Psoas muscle (tissue), 8 donors: ENCODE data around the gene GALNT9. TPM values are rescaled to one million over a fixed set of nuclear protein-coding genes. Genes with fewer than 3 reads are reported as not detected.
"Not testable (repeated sequence)": the region's sequence is repeated elsewhere in the genome, so short reads cannot be mapped to it uniquely, and the experiment has no call there.

ENCODE experiments used
- ATAC-seq, 4 donors: fragments of 200-7000 bp; cut with Tn5 transposase; one replicate each; pipeline ENCODE4 v1.9.1; 2020; ENCODE audit warnings: moderate library complexity in 3 of 4, mild to moderate bottlenecking in 2 of 4
- DNase-seq, 2 donors: peaks; one replicate each; pipeline ENCODE4 v3.0.0-alpha.2; 2020
- H3K27ac ChIP-seq: fragments of 200-600 bp; one replicate; pipeline ENCODE4 v1.8.0; 2022
- H3K27me3 ChIP-seq, 3 donors: fragments of 200-600 bp in 1 of 3; one replicate each; pipeline versions ENCODE4 v1.6.1 to v1.8.0; 2013 to 2022; ENCODE audit warnings: low read length in 2 of 3, mild to moderate bottlenecking in 2 of 3, moderate library complexity in 1 of 3; ENCODE audit not compliant: insufficient read depth in 3 of 3
- H3K36me3 ChIP-seq, 2 donors: fragments of 200-600 bp in 1 of 2; one replicate each; pipeline versions ENCODE4 v1.6.1 to v1.8.0; 2013 to 2022; ENCODE audit warnings: low read depth in 1 of 2, mild to moderate bottlenecking in 1 of 2, moderate library complexity in 1 of 2; ENCODE audit not compliant: insufficient read depth in 1 of 2
- H3K4me1 ChIP-seq: fragments of 200-600 bp; one replicate; pipeline ENCODE4 v1.8.0; 2022
- H3K4me3 ChIP-seq: fragments of 200-600 bp; one replicate; pipeline ENCODE4 v1.8.0; 2022; ENCODE audit warnings: mild to moderate bottlenecking
- H3K9me3 ChIP-seq: fragments of 200-600 bp; one replicate; pipeline ENCODE4 v1.8.0; 2022
- CTCF ChIP-seq: fragments of 200-600 bp; IDR thresholded peaks from one replicate; pipeline ENCODE4 v1.8.0; 2022; ENCODE audit warnings: antibody characterized with exemption
- WGBS, 3 donors: extraction: QIAGEN DNeasy Blood & Tissue Kit; methylation state at CpG; one replicate each; pipeline versions ENCODE4 v1.1.6 to v1.1.7; 2013; 5-methylcytosine and 5-hydroxymethylcytosine counted together
- intact Hi-C, 2 donors: fragments of 100-400 bp; cut with DNase I; formaldehyde crosslinking; loops; one replicate each; pipeline versions ENCODE4 v1.11.0 to v1.14.2; 2022
- polyA plus RNA-seq, 3 donors: library from polyadenylated mRNA; stranded (reverse); fragments of 200-250 nt; gene quantifications; one replicate each; pipeline ENCODE4 v1.2.3, GENCODE V29; 2013
- total RNA-seq, 4 donors: library from RNA; stranded (reverse); fragmentation: NEBNext Ultra II Directional in 2 of 4; extraction: Animal tissue kit (Norgen Biotek cat#: 25700) in 2 of 4; gene quantifications; one replicate each; pipeline versions ENCODE4 v1.2.1 to v1.2.4, GENCODE V29; 2021 to 2023
- donor health status: healthy with polysubstance abuse.
- donor health status: DM: no; HTN: no; CAD: no; lungs with moderate emphysema.
- donor health status: Bipolar disorder and iron deficiency.
- donor health status: healthy.
- donor health status: DM: yes; HTN: yes; CAD: no.
- donor health status: DM: no; HTN: no; CAD: no.
- donor health status: DM: no; HTN: no; CAD: no.
- donor health status: DM: yes; HTN: yes; CAD: no.

The GALNT9 gene
- total and polyA plus RNA-seq, 7 donors = 0.01 to 0.21 (median 0.08) TPM; not detected in 4

GRCh38 chr12:132269271-132269968 lies 60.0 kb downstream of the GALNT9 start:
- ATAC-seq (no peak), DNase-seq (no peak)
- WGBS, 3 donors = 39 to 59% (median 43%) methylated on average over 44 of the region's 44 CpGs
- intact Hi-C loops = no loop called here
- H3K4me1 ChIP-seq = no peaks in the 10 kb centered on the region
- peaks cover 0 to 93% (median 14%) of the 10 kb centered on the region in 3 donors for H3K27me3 ChIP-seq
- TF ChIP-seq CTCF = no peak
- H3K36me3 ChIP-seq = no peaks in the 10 kb centered on the region
- no peak overlapping the region for H3K4me3 ChIP-seq
- no peak overlapping the region for H3K27ac ChIP-seq
- H3K9me3 ChIP-seq = no peaks in the 10 kb centered on the region

- WGBS, 3 donors = 18 to 28% (median 19%) methylated on average over 26 of the region's 26 CpGs
- intact Hi-C loops = no loop called here
- H3K27me3 ChIP-seq = peaks cover 0 to 92% (median 14%) of the 10 kb centered on the region in 3 donors
- no peak overlapping the region for H3K4me3 ChIP-seq
- no peaks in the 10 kb centered on the region for H3K36me3 ChIP-seq
- ATAC-seq (no peak), DNase-seq (no peak)
- H3K4me1 ChIP-seq = no peaks in the 10 kb centered on the region
- TF ChIP-seq CTCF = no peak
- no peak overlapping the region for H3K27ac ChIP-seq
- no peaks in the 10 kb centered on the region for H3K9me3 ChIP-seq
Observed at GRCh38 chr12:132268674-132269073, 60.7 kb downstream of the GALNT9 start.

- Histone ChIP-seq H3K4me3 (no peak overlapping the region), H3K27ac (no peak overlapping the region), H3K4me1 (no peaks in the 10 kb centered on the region), H3K9me3 (no peaks in the 10 kb centered on the region), H3K36me3 (no peaks in the 10 kb centered on the region), H3K27me3 (peaks cover 0 to 92% (median 14%) of the 10 kb centered on the region in 3 donors)
- TF ChIP-seq CTCF = no peak
- 92 to 97% (median 95%) methylated on average over 10 of the region's 10 CpGs for WGBS, 3 donors
- DNase-seq = no peak
- no peak for ATAC-seq
- intact Hi-C loops = no loop called here
Observed at GRCh38 chr12:132267873-132268272, 61.5 kb downstream of the GALNT9 start.

- intact Hi-C loops = no loop called here
- no peak for TF ChIP-seq CTCF
- 82 to 91% (median 85%) methylated on average over 18 of the region's 18 CpGs for WGBS, 3 donors
- Histone ChIP-seq H3K27me3 (peaks cover 0 to 90% (median 16%) of the 10 kb centered on the region in 3 donors), H3K4me1 (no peaks in the 10 kb centered on the region), H3K4me3 (no peak overlapping the region), H3K36me3 (no peaks in the 10 kb centered on the region), H3K27ac (no peak overlapping the region), H3K9me3 (no peaks in the 10 kb centered on the region)
- ATAC-seq (no peak), DNase-seq (no peak)
Observed at GRCh38 chr12:132266802-132267201, 62.6 kb downstream of the GALNT9 start.

- no peak for ATAC-seq
- no peak for DNase-seq
- H3K27ac ChIP-seq = no peak overlapping the region
- H3K36me3 ChIP-seq = no peaks in the 10 kb centered on the region
- no peaks in the 10 kb centered on the region for H3K4me1 ChIP-seq
- peaks cover 0 to 90% (median 16%) of the 10 kb centered on the region in 3 donors for H3K27me3 ChIP-seq
- H3K4me3 ChIP-seq = no peak overlapping the region
- no peaks in the 10 kb centered on the region for H3K9me3 ChIP-seq
- no peak for TF ChIP-seq CTCF
- 86 to 90% (median 87%) methylated on average over 9 of the region's 9 CpGs for WGBS, 3 donors
- intact Hi-C loops = no loop called here
Observed at GRCh38 chr12:132266370-132266769, 63.0 kb downstream of the GALNT9 start.

- H3K27ac ChIP-seq, DNase-seq, intact Hi-C loops, H3K36me3 ChIP-seq, ATAC-seq, H3K9me3 ChIP-seq, H3K4me1 ChIP-seq, H3K4me3 ChIP-seq: not testable (repeated sequence)
- peaks cover 0 to 86% (median 16%) of the 10 kb centered on the region in 3 donors for H3K27me3 ChIP-seq
- 92 to 95% (median 93%) methylated on average over 27 of the region's 27 CpGs for WGBS, 3 donors
Observed at GRCh38 chr12:132265822-132266221, 63.6 kb downstream of the GALNT9 start.
